Transverse colon (tissue), 4 donors: Measurements from ENCODE around the gene RPS6KC1. TPM values are rescaled to one million over a fixed set of nuclear protein-coding genes. Genes with fewer than 3 reads are reported as not detected.

Experiments used
- DNase-seq: peaks from one replicate; pipeline ENCODE4 v3.0.0-alpha.2; 2019
- H3K27ac ChIP-seq, 4 donors: fragments of 200-600 bp; sonication (generic); 2 replicates each; pipeline ENCODE4 v1.5.1; 2016 to 2018; ENCODE audit warnings: inconsistent platforms in 4 of 4
- H3K27me3 ChIP-seq: fragments of 200-600 bp; sonication (generic); 2 replicates; pipeline ENCODE4 v1.5.1; 2017; ENCODE audit warnings: inconsistent platforms
- H3K36me3 ChIP-seq, 4 donors: fragments of 200-600 bp; sonication (generic); 2 replicates each; pipeline ENCODE4 v1.5.1; 2017 to 2019; ENCODE audit warnings: inconsistent platforms in 4 of 4
- H3K4me1 ChIP-seq, 4 donors: fragments of 200-600 bp; sonication (generic); 2 replicates each; pipeline ENCODE4 v1.5.1; 2017 to 2020; ENCODE audit warnings: inconsistent platforms in 4 of 4
- H3K4me3 ChIP-seq, 4 donors: fragments of 200-600 bp; sonication (generic); 1 replicate in 1 of 4; 2 replicates in 3 of 4; pipeline versions ENCODE4 v1.5.1 to v1.6.1; 2017 to 2019; ENCODE audit warnings: inconsistent platforms in 4 of 4
- H3K9me3 ChIP-seq, 2 donors: fragments of 200-600 bp; sonication (generic); 2 replicates each; pipeline ENCODE4 v1.5.1; 2017 to 2019; ENCODE audit warnings: inconsistent platforms in 2 of 2
- CTCF ChIP-seq, 5 experiments: fragments of 200-600 bp in 3 of 5; fragments of 450-650 bp in 2 of 5; sonication (generic) in 3 of 5; IDR thresholded peaks; 1 replicate in 2 of 5; 2 replicates in 3 of 5; pipeline ENCODE4 v1.5.1; 2016 to 2017; ENCODE audit warnings: antibody characterized with exemption in 5 of 5, inconsistent platforms in 3 of 5, mild to moderate bottlenecking in 2 of 5, moderate library complexity in 1 of 5
- EP300 ChIP-seq: sonication (generic); formaldehyde crosslinking; IDR thresholded peaks from one replicate; pipeline ENCODE4 v1.6.1; 2017; ENCODE audit warnings: antibody characterized with exemption, low read depth
- POLR2A ChIP-seq: fragments of 450-650 bp; IDR thresholded peaks from one replicate; pipeline ENCODE4 v1.6.1; 2016; ENCODE audit warnings: antibody characterized with exemption, mild to moderate bottlenecking, moderate library complexity
- POLR2AphosphoS5 ChIP-seq, 3 donors: sonication (generic); formaldehyde crosslinking; IDR thresholded peaks; one replicate each; pipeline ENCODE4 v1.6.1; 2016; ENCODE audit warnings: antibody characterized with exemption in 3 of 3
- WGBS, 2 donors: methylation state at CpG; one replicate each; pipeline ENCODE4 v1.1.5; 2018; ENCODE audit warnings: low coverage in 1 of 2; 5-methylcytosine and 5-hydroxymethylcytosine counted together
- in situ Hi-C, 4 donors: fragments of 200-750 bp; cut with MboI; loops; one replicate each; pipeline versions ENCODE4 v1.15.0 to v1.15.1; 2017; ENCODE audit warnings: low sequenced_read_pairs in 3 of 4, low pct_ligation_motif_present in 1 of 4, low pct_unique_long_range_greater_than_20kb in 1 of 4
- intact Hi-C: fragments of 100-400 bp; cut with DNase I; formaldehyde crosslinking; loops from one replicate; pipeline ENCODE4 v1.15.1; 2023; ENCODE audit warnings: low total_unique reads
- total RNA-seq, 4 donors: library from RNA; depleted of rRNA; stranded (reverse); fragments of >200 nt; gene quantifications; one replicate each; pipeline ENCODE4 v1.1.0, GENCODE V29; 2016

The RPS6KC1 gene
- total RNA-seq, 4 donors from 2014 or later = 11.5 to 20.3 (median 14.0) TPM

GRCh38 chr1:213067352-213067751, 16.3 kb downstream of the RPS6KC1 start:
- Histone ChIP-seq H3K9me3 (no peaks in the 10 kb centered on the region), H3K27ac (no peak overlapping the region), H3K4me3 (no peak overlapping the region), H3K27me3 (no peaks in the 10 kb centered on the region), H3K4me1 (peaks cover 0 to 14% (median 7%) of the 10 kb centered on the region in 4 donors), H3K36me3 (no peaks in the 10 kb centered on the region)
- TF ChIP-seq POLR2AphosphoS5 (IDR thresholded peaks at IDR 0.05) (no peak), POLR2A (no peak), CTCF (IDR thresholded peaks at IDR 0.05) (no peak), EP300 (no peak)
- intact Hi-C loops = no loop called here
- DNase-seq = no peak
- WGBS, 2 donors = 70% methylated on average over 1 of the region's 1 CpG
- in situ Hi-C loops = no loop called here

GRCh38 chr1:213070406-213070805, 19.4 kb downstream of the RPS6KC1 start:
- intact Hi-C loops = no loop called here
- in situ Hi-C loops = no loop called here
- TF ChIP-seq EP300 = no peak
- TF ChIP-seq POLR2AphosphoS5 (IDR thresholded peaks at IDR 0.05) = no peak
- no peak for TF ChIP-seq CTCF (IDR thresholded peaks at IDR 0.05)
- no peak for TF ChIP-seq POLR2A
- Histone ChIP-seq H3K4me1 (peaks cover 0 to 14% (median 7%) of the 10 kb centered on the region in 4 donors), H3K27ac (no peak overlapping the region), H3K9me3 (no peaks in the 10 kb centered on the region), H3K36me3 (no peaks in the 10 kb centered on the region), H3K4me3 (no peak overlapping the region), H3K27me3 (no peaks in the 10 kb centered on the region)
- DNase-seq = no peak
- WGBS, 2 donors = 29 to 35% methylated on average over 2 of the region's 2 CpGs

- 76 to 90% methylated on average over 2 of the region's 2 CpGs for WGBS, 2 donors
- Histone ChIP-seq H3K27ac (no peak overlapping the region), H3K4me3 (no peak overlapping the region), H3K9me3 (no peaks in the 10 kb centered on the region), H3K4me1 (peaks cover 0 to 6% (median 0%) of the 10 kb centered on the region in 4 donors), H3K27me3 (no peaks in the 10 kb centered on the region), H3K36me3 (peaks cover 0 to 13% (median 0%) of the 10 kb centered on the region in 4 donors)
- no peak for DNase-seq
- in situ Hi-C loops (no loop called here), intact Hi-C loops (no loop called here)
- no peak for TF ChIP-seq EP300
Observed at GRCh38 chr1:213075725-213076124, 24.7 kb downstream of the RPS6KC1 start.

GRCh38 chr1:213082420-213083111, 31.5 kb downstream of the RPS6KC1 start:
- Histone ChIP-seq H3K36me3 (peaks cover 0 to 25% (median 0%) of the 10 kb centered on the region in 4 donors), H3K9me3 (no peaks in the 10 kb centered on the region), H3K27ac (no peak overlapping the region), H3K4me1 (no peaks in the 10 kb centered on the region), H3K4me3 (no peak overlapping the region), H3K27me3 (no peaks in the 10 kb centered on the region)
- in situ Hi-C loops (no loop called here), intact Hi-C loops (no loop called here)
- DNase-seq = no peak
- WGBS, 2 donors = 87 to 94% methylated on average over 2 of the region's 2 CpGs
- TF ChIP-seq POLR2AphosphoS5 (IDR thresholded peaks at IDR 0.05) = no peak

GRCh38 chr1:213083112-213083445, 32.0 kb downstream of the RPS6KC1 start:
- peaks cover 0 to 25% (median 0%) of the 10 kb centered on the region in 4 donors for H3K36me3 ChIP-seq
- in situ Hi-C loops (no loop called here), intact Hi-C loops (no loop called here)
- no peaks in the 10 kb centered on the region for H3K9me3 ChIP-seq
- H3K4me3 ChIP-seq = no peak overlapping the region
- H3K4me1 ChIP-seq = no peaks in the 10 kb centered on the region
- WGBS, 2 donors = 86 to 89% methylated on average over 2 to 3 of the region's 3 CpGs
- no peak overlapping the region for H3K27ac ChIP-seq
- DNase-seq = no peak
- H3K27me3 ChIP-seq = no peaks in the 10 kb centered on the region
- no peak for TF ChIP-seq CTCF (IDR thresholded peaks at IDR 0.05)
- TF ChIP-seq POLR2A = no peak
- no peak for TF ChIP-seq EP300
- TF ChIP-seq POLR2AphosphoS5 (IDR thresholded peaks at IDR 0.05) = no peak
